ENCODE data around the gene SHOX.
"Not testable (repeated sequence)": the region's sequence is repeated elsewhere in the genome, so short reads cannot be mapped to it uniquely, and the experiment has no call there.

The SHOX gene

GRCh38 chrX:621705-622503 lies 8.7 kb upstream of the SHOX start:
- no peak for DNase-seq (ENCODE audit: low read depth in 2 of 2, low spot score in 1 of 2)

- DNase-seq (ENCODE audit: low read depth in 2 of 2, low spot score in 1 of 2), result not testable (repeated sequence)
Measured at GRCh38 chrX:622802-623201, 7.8 kb upstream of the SHOX start.

GRCh38 chrX:623268-623598 lies 7.4 kb upstream of the SHOX start:
- no peak for DNase-seq (ENCODE audit: low read depth in 2 of 2, low spot score in 1 of 2)

GRCh38 chrX:623599-624315 lies 6.8 kb upstream of the SHOX start:
- DNase-seq (ENCODE audit: low read depth in 2 of 2, low spot score in 1 of 2), result no peak

GRCh38 chrX:625137-625691 lies 5.4 kb upstream of the SHOX start:
- DNase-seq (ENCODE audit: low read depth in 2 of 2, low spot score in 1 of 2), result no peak

GRCh38 chrX:626047-626446 lies 4.5 kb upstream of the SHOX start:
- not testable (repeated sequence) for DNase-seq (ENCODE audit: low read depth in 2 of 2, low spot score in 1 of 2)

GRCh38 chrX:626745-627509 lies 3.7 kb upstream of the SHOX start:
- no peak for DNase-seq (ENCODE audit: low read depth in 2 of 2, low spot score in 1 of 2)

- no peak for DNase-seq (ENCODE audit: low read depth in 2 of 2, low spot score in 1 of 2)
Measured at GRCh38 chrX:627510-627981, 3.0 kb upstream of the SHOX start.

GRCh38 chrX:627995-628394 lies 2.6 kb upstream of the SHOX start:
- no peak for DNase-seq (ENCODE audit: low read depth in 2 of 2, low spot score in 1 of 2)

- no peak for DNase-seq (ENCODE audit: low read depth in 2 of 2, low spot score in 1 of 2)
Measured at GRCh38 chrX:629230-630006, 1.2 kb upstream of the SHOX start.

GRCh38 chrX:630007-630611 lies 482 bp upstream of the SHOX start:
- no peak for DNase-seq (ENCODE audit: low read depth in 2 of 2, low spot score in 1 of 2)

GRCh38 chrX:631802-632365 lies 1.3 kb downstream of the SHOX start:
- no peak for DNase-seq (ENCODE audit: low read depth in 2 of 2, low spot score in 1 of 2)

GRCh38 chrX:632366-633042 lies 1.9 kb downstream of the SHOX start:
- DNase-seq (ENCODE audit: low read depth in 2 of 2, low spot score in 1 of 2), result no peak

- DNase-seq (ENCODE audit: low read depth in 2 of 2, low spot score in 1 of 2), result no peak
Measured at GRCh38 chrX:633043-633984, 2.7 kb downstream of the SHOX start.

- DNase-seq (ENCODE audit: low read depth in 2 of 2, low spot score in 1 of 2), result no peak
Measured at GRCh38 chrX:633985-634958, 3.7 kb downstream of the SHOX start.

- no peak for DNase-seq (ENCODE audit: low read depth in 2 of 2, low spot score in 1 of 2)
Measured at GRCh38 chrX:635428-636090, 5.0 kb downstream of the SHOX start.
